ENCODE measurements around the gene INKA1.

- TF ChIP-seq, protein P1, sequence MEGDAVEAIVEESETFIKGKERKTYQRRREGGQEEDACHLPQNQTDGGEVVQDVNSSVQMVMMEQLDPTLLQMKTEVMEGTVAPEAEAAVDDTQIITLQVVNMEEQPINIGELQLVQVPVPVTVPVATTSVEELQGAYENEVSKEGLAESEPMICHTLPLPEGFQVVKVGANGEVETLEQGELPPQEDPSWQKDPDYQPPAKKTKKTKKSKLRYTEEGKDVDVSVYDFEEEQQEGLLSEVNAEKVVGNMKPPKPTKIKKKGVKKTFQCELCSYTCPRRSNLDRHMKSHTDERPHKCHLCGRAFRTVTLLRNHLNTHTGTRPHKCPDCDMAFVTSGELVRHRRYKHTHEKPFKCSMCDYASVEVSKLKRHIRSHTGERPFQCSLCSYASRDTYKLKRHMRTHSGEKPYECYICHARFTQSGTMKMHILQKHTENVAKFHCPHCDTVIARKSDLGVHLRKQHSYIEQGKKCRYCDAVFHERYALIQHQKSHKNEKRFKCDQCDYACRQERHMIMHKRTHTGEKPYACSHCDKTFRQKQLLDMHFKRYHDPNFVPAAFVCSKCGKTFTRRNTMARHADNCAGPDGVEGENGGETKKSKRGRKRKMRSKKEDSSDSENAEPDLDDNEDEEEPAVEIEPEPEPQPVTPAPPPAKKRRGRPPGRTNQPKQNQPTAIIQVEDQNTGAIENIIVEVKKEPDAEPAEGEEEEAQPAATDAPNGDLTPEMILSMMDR (conservative IDR thresholded peaks at IDR 0.05; ENCODE audit: low read depth, low read length), result no peak
- TF ChIP-seq EZH2phosphoT487 (IDR thresholded peaks at IDR 0.05; ENCODE audit: borderline replicate concordance, low read length), result no peak
These were observed 4.0 kb upstream of the INKA1 start for GRCh38 chr3:49799105-49799504.

All from PC-3 (cell line).